HepG2 (cell line): ENCODE measurements around the gene PPP2R5B. TPM values are rescaled to one million over a fixed set of nuclear protein-coding genes. Genes with fewer than 3 reads are reported as not detected.

ENCODE experiments used
- ATAC-seq: fragments of 200-7000 bp; cut with Tn5 transposase; 3 replicates; pipeline ENCODE4 v1.9.1; 2020; ENCODE audit warnings: mild to moderate bottlenecking, moderate library complexity
- BruUV-seq: library from RNA; stranded (reverse); fragments of 400-500 nt; replicated peaks from 2 replicates; lab custom pipeline; 2021; lab: Mats Ljungman, UMichigan
- CTCF ChIA-PET: fragments of 300-600 bp; formaldehyde crosslinking; extraction: SDS; loops from one replicate; lab custom pipeline; 2021; ENCODE audit warnings: low total read pairs, inconsistent platforms, low intra/inter-chr PET ratio; lab: Yijun Ruan, JAX
- POLR2A ChIA-PET: fragments of 350-600 bp; sonication (Branson Sonifier 250); formaldehyde crosslinking; loops from one replicate; lab custom pipeline; 2020; ENCODE audit warnings: antibody characterized with exemption, inconsistent platforms; lab: Yijun Ruan, JAX
- DNase-seq: peaks from one replicate; pipeline ENCODE4 v3.0.0-alpha.2; 2015; ENCODE audit warnings: low spot score
- FAIRE-seq: peaks from 3 replicates; lab custom pipeline; 2011; peaks lifted over from hg19 to GRCh38; lab: Jason Lieb, UNC
- H2AFZ ChIP-seq: one replicate; pipeline ENCODE4 v1.6.1; 2011; ENCODE audit warnings: low read length, inconsistent platforms
- H3K27ac ChIP-seq: fragments of 300-600 bp; 3 replicates; pipeline ENCODE4 v1.8.0; 2011; ENCODE audit warnings: mixed run types, mild to moderate bottlenecking, mixed read lengths, low read length, inconsistent platforms; ENCODE audit not compliant: insufficient read depth; ENCODE audit errors: extremely low read length
- H3K27me3 ChIP-seq, 2 experiments: fragments of 200-600 bp in 1 of 2; 2 replicates in 1 of 2; 3 replicates in 1 of 2; pipeline versions ENCODE4 v1.6.0 to v1.8.0; 2011; ENCODE audit warnings: low read length in 2 of 2, mild to moderate bottlenecking in 2 of 2, moderate library complexity in 2 of 2, inconsistent platforms in 1 of 2; ENCODE audit not compliant: insufficient read depth in 2 of 2, control insufficient read depth in 1 of 2
- H3K36me3 ChIP-seq, 2 experiments: fragments of 200-600 bp in 1 of 2; replicated peaks in 1 of 2; 2 replicates in 1 of 2; 3 replicates in 1 of 2; pipeline versions ENCODE4 v1.5.1 to v1.8.0; 2011; ENCODE audit warnings: low read length in 2 of 2, inconsistent platforms in 1 of 2; ENCODE audit not compliant: insufficient read depth in 2 of 2, control insufficient read depth in 1 of 2
- H3K4me1 ChIP-seq: 2 replicates; pipeline ENCODE4 v1.5.1; 2012; ENCODE audit warnings: low read length, inconsistent platforms; ENCODE audit not compliant: insufficient read depth
- H3K4me2 ChIP-seq: 2 replicates; pipeline ENCODE4 v1.6.0; 2011; ENCODE audit warnings: low read depth, low read length, inconsistent platforms
- H3K4me3 ChIP-seq, 3 experiments: fragments of 200-600 bp in 1 of 3; sonication (generic), shearing (Covaris generic) in 1 of 3; replicated peaks in 1 of 3; 2 replicates each; pipeline ENCODE4 v1.5.1; 2011 to 2016; ENCODE audit warnings: low read length in 3 of 3, inconsistent platforms in 2 of 3, low read depth in 2 of 3, mild to moderate bottlenecking in 2 of 3, control low read depth in 1 of 3, mixed read lengths in 1 of 3; ENCODE audit not compliant: insufficient read depth in 1 of 3
- H3K79me2 ChIP-seq: one replicate; pipeline ENCODE4 v1.6.1; 2011; ENCODE audit warnings: low read length, inconsistent platforms; ENCODE audit not compliant: insufficient read depth
- H3K9ac ChIP-seq: 2 replicates; pipeline ENCODE4 v1.6.0; 2011; ENCODE audit warnings: mild to moderate bottlenecking, low read depth, low read length, inconsistent platforms; ENCODE audit not compliant: insufficient read depth
- H3K9me3 ChIP-seq: 2 replicates; pipeline ENCODE4 v1.5.1; 2012; ENCODE audit warnings: mild to moderate bottlenecking, low read length
- H4K20me1 ChIP-seq: 2 replicates; pipeline ENCODE4 v1.6.0; 2011; ENCODE audit warnings: inconsistent platforms, mild to moderate bottlenecking, low read length, moderate library complexity; ENCODE audit not compliant: insufficient read depth
- CCAR2 ChIP-seq: fragments of 200-400 bp; formaldehyde crosslinking; optimal IDR thresholded peaks from 2 replicates; pipeline ENCODE3; 2018; ENCODE audit warnings: low read depth, mild to moderate bottlenecking, low read length, moderate library complexity
- DR1 ChIP-seq: sonication (generic); formaldehyde crosslinking; IDR thresholded peaks from 2 replicates; pipeline ENCODE4 v1.8.0; 2021; ENCODE audit warnings: mild to moderate bottlenecking, missing genetic modification reagents, inconsistent platforms
- E2F1 ChIP-seq: sonication (generic); formaldehyde crosslinking; IDR thresholded peaks from 2 replicates; pipeline ENCODE4 v1.5.0; 2020; ENCODE audit warnings: missing genetic modification reagents
- ELF1 ChIP-seq: sonication (generic); formaldehyde crosslinking; IDR thresholded peaks from 2 replicates; pipeline ENCODE4 v1.4.0; 2020; ENCODE audit warnings: missing genetic modification reagents
- GRHL1 ChIP-seq: sonication (generic); formaldehyde crosslinking; conservative IDR thresholded peaks from 2 replicates; pipeline ENCODE4 v1.8.0; 2022; ENCODE audit warnings: missing genetic modification reagents
- GZF1 ChIP-seq: sonication (generic); formaldehyde crosslinking; IDR thresholded peaks from 2 replicates; pipeline ENCODE4 v1.5.1; 2020; ENCODE audit warnings: mild to moderate bottlenecking, missing genetic modification reagents
- KDM6A ChIP-seq: IDR thresholded peaks from 2 replicates; pipeline ENCODE4 v1.6.1; 2016; ENCODE audit warnings: low read depth
- NCOA2 ChIP-seq: sonication (generic); formaldehyde crosslinking; IDR thresholded peaks from 2 replicates; pipeline ENCODE4 v1.8.0; 2022; ENCODE audit warnings: inconsistent platforms
- RBFOX2 ChIP-seq: fragments of 200-400 bp; formaldehyde crosslinking; IDR thresholded peaks from 2 replicates; pipeline ENCODE4 v1.6.1; 2017; ENCODE audit warnings: low read depth, mild to moderate bottlenecking, low read length
- STAT5B ChIP-seq: sonication (generic); formaldehyde crosslinking; IDR thresholded peaks from 2 replicates; pipeline ENCODE4 v1.4.0; 2020; ENCODE audit warnings: missing genetic modification reagents
- TBP ChIP-seq: sonication (generic); formaldehyde crosslinking; IDR thresholded peaks from 2 replicates; pipeline ENCODE4 v1.5.0; 2020; ENCODE audit warnings: missing genetic modification reagents
- TEAD2 ChIP-seq: sonication (generic); formaldehyde crosslinking; IDR thresholded peaks from 2 replicates; pipeline ENCODE4 v1.9.0; 2021; ENCODE audit warnings: missing genetic modification reagents
- TOE1 ChIP-seq: sonication (generic); formaldehyde crosslinking; IDR thresholded peaks from 2 replicates; pipeline ENCODE4 v1.4.0; 2020; ENCODE audit warnings: mild to moderate bottlenecking, missing genetic modification reagents
- ZMYM2 ChIP-seq: sonication (generic); formaldehyde crosslinking; IDR thresholded peaks from 2 replicates; pipeline ENCODE4 v1.8.0; 2022; ENCODE audit warnings: mild to moderate bottlenecking, missing genetic modification reagents
- ZMYM3 ChIP-seq: sonication (generic); formaldehyde crosslinking; IDR thresholded peaks from 2 replicates; pipeline ENCODE4 v1.5.1; 2020; ENCODE audit warnings: mild to moderate bottlenecking, missing genetic modification reagents
- ZNF253 ChIP-seq: sonication (generic); formaldehyde crosslinking; IDR thresholded peaks from 2 replicates; pipeline ENCODE4 v1.8.0; 2022; ENCODE audit warnings: mild to moderate bottlenecking, missing genetic modification reagents, borderline replicate concordance
- ZNF292 ChIP-seq: sonication (generic); formaldehyde crosslinking; IDR thresholded peaks from 2 replicates; pipeline ENCODE4 v1.8.1; 2022; ENCODE audit warnings: mild to moderate bottlenecking, low read depth, missing genetic modification reagents, borderline replicate concordance
- ZNF709 ChIP-seq: sonication (generic); formaldehyde crosslinking; IDR thresholded peaks from 2 replicates; pipeline ENCODE4 v1.5.0; 2020; ENCODE audit warnings: mild to moderate bottlenecking, missing genetic modification reagents
- WGBS: methylation state at CpG from one replicate; pipeline ENCODE4 v1.1.6; 2017; ENCODE audit warnings: low lambda C conversion rate; 5-methylcytosine and 5-hydroxymethylcytosine counted together
- in situ Hi-C: cut with HindIII; loops from 2 replicates; pipeline ENCODE4 v1.10.0; 2017; ENCODE audit warnings: low pct_unique_long_range_greater_than_20kb; ENCODE audit not compliant: extremely low pct_ligation_motif_present
- intact Hi-C: fragments of 100-400 bp; cut with micrococcal nuclease; formaldehyde crosslinking; loops from one replicate; pipeline ENCODE4 v1.10.0; 2022; ENCODE audit not compliant: unreplicated experiment
- polyA plus RNA-seq, 8 experiments: library from polyadenylated mRNA; depleted of rRNA in 3 of 8; stranded (reverse) in 7 of 8; unstranded in 1 of 8; fragments of >200 nt; fragmentation: Illumina TruSeq in 4 of 8; extraction: Trizol in 4 of 8; gene quantifications; 2 replicates each; pipeline versions ENCODE4 v1.2.1 to v1.2.3, GENCODE V29; 2011 to 2016; ENCODE audit warnings: low read depth in 4 of 8, missing spikeins in 1 of 8, mixed read lengths in 1 of 8; ENCODE audit not compliant: insufficient read depth in 1 of 8
- total RNA-seq, 5 experiments: library from RNA; depleted of rRNA; stranded (reverse); fragments of >200 nt; fragmentation: Illumina TruSeq; extraction: Trizol; gene quantifications; 2 replicates each; pipeline ENCODE4 v1.2.3, GENCODE V29; 2016; ENCODE audit warnings: low read depth in 1 of 5

PPP2R5B gene
- total and polyA plus RNA-seq, 2 of the 13 experiments (the other 11 are each of a cell fraction or from before 2014, with no cell fraction given): 2.3 to 8.3 TPM

GRCh38 chr11:64898541-64898940 lies 25.9 kb upstream of the PPP2R5B start:
- H2AFZ ChIP-seq: no peak overlapping the region
- BruUV-seq: no TSS peak
- 97% methylated on average over 10 of the region's 19 CpGs for WGBS
- H4K20me1 ChIP-seq: no peaks in the 10 kb centered on the region
- peaks cover 23 to 29% of the 10 kb centered on the region in 2 experiments; a peak in 4 of 5 replicates for H3K36me3 ChIP-seq
- H3K27ac ChIP-seq: no peak overlapping the region
- ChIA-PET POLR2A (no interaction called here), CTCF (no interaction called here)
- H3K4me1 ChIP-seq: peaks cover 13% of the 10 kb centered on the region
- FAIRE-seq (no peak), DNase-seq (no peak), ATAC-seq (no peak)
- no peaks in the 10 kb centered on the region for H3K9me3 ChIP-seq
- no peaks in the 10 kb centered on the region for H3K27me3 ChIP-seq
- H3K79me2 ChIP-seq: no peaks in the 10 kb centered on the region
- H3K4me3 ChIP-seq: no peak overlapping the region
- no peak for TF ChIP-seq ZMYM2 (CRISPR knock-in tag)
- no peak for TF ChIP-seq E2F1
- 0 out of 2 replicates have a peak, but pooled peaks have one; percentile 29 for TF ChIP-seq RBFOX2
- H3K9ac ChIP-seq: no peak overlapping the region
- no peak overlapping the region for H3K4me2 ChIP-seq
- intact Hi-C loops: no loop called here
- in situ Hi-C loops: no loop called here

- FAIRE-seq (no peak), DNase-seq (no peak), ATAC-seq (no peak)
- no TSS peak for BruUV-seq
- in situ Hi-C loops: no loop called here
- Histone ChIP-seq H3K36me3 (peaks cover 24 to 33% of the 10 kb centered on the region in 2 experiments; a peak in 4 of 5 replicates), H4K20me1 (no peaks in the 10 kb centered on the region), H3K27ac (no peak overlapping the region), H3K4me1 (no peaks in the 10 kb centered on the region), H3K4me2 (no peak overlapping the region), H3K79me2 (no peaks in the 10 kb centered on the region), H2AFZ (no peak overlapping the region), H3K9ac (no peak overlapping the region), H3K27me3 (no peaks in the 10 kb centered on the region), H3K9me3 (no peaks in the 10 kb centered on the region), H3K4me3 (no peak overlapping the region)
- intact Hi-C loops: no loop called here
- ChIA-PET POLR2A (interaction anchor here (1.3 kb wide), 1 partner anchor 16 kb away, joined by 6 read pairs; no protein-coding TSS in a partner anchor), CTCF (no interaction called here)
- 97% methylated on average over 13 of the region's 14 CpGs for WGBS
- TF ChIP-seq GZF1 (CRISPR knock-in tag): no peak
- TF ChIP-seq DR1 (CRISPR knock-in tag): no peak
- no peak for TF ChIP-seq GRHL1 (CRISPR knock-in tag)
- TF ChIP-seq ZNF709 (CRISPR knock-in tag): no peak
- TF ChIP-seq TEAD2: no peak
- TF ChIP-seq TOE1 (CRISPR knock-in tag): no peak
- no peak for TF ChIP-seq NCOA2 (CRISPR knock-in tag)
- TF ChIP-seq ZNF292 (CRISPR knock-in tag): no peak
- no peak for TF ChIP-seq STAT5B (CRISPR knock-in tag)
- TF ChIP-seq ELF1 (CRISPR knock-in tag): no peak
- no peak for TF ChIP-seq KDM6A (CRISPR knock-in tag)
- TF ChIP-seq ZNF253 (CRISPR knock-in tag): no peak
- no peak for TF ChIP-seq ZMYM3 (CRISPR knock-in tag)
- no peak for TF ChIP-seq CCAR2
- TF ChIP-seq TBP (CRISPR knock-in tag): no peak
Measured at GRCh38 chr11:64900263-64900678, 24.2 kb upstream of the PPP2R5B start.
